ENCODE data around the gene GCC2. TPM values are rescaled to one million over a fixed set of nuclear protein-coding genes. Genes with fewer than 3 reads are reported as not detected.

The GCC2 gene
- total RNA-seq, 1 experiment from 2014 or later, result 28.2 TPM

DNA sequence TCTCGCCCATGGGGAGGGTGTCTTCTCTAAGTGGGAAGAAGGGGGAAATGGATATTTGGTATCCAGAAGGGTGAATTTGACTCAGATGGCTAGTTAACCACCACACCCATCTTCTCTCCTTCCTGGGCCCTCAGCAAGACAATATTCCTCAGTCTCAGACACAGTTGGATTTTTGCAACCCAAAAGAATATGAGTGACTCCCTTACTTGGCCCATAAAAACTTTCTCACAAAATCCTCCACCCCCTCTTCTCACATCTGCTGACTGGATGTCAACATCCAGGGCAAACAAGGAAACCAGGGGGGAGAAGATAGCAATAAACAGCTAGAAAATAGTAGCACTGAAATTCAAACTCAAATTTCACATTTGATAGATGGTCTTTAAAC, 35.3 kb upstream of the GCC2 start:
- no peaks in the 10 kb centered on the region for H3K9me2 ChIP-seq (ENCODE audit: insufficient read depth)
- no peaks in the 10 kb centered on the region for H4K20me1 ChIP-seq (ENCODE audit: insufficient read depth)
- H3K79me2 ChIP-seq (ENCODE audit: insufficient read depth, low read length), result no peaks in the 10 kb centered on the region
- no peak overlapping the region for H3K4me3 ChIP-seq (replicated peaks in 1 of 2; ENCODE audit: low read depth in 1 of 2, low read length in 2 of 2)
- no TSS peak for BruUV-seq (replicated peaks)
- no peaks in the 10 kb centered on the region for H3K27me3 ChIP-seq (ENCODE audit: insufficient read depth, low read length)
- no peaks in the 10 kb centered on the region for H3K36me3 ChIP-seq (ENCODE audit: control insufficient read depth in 1 of 2, insufficient read depth in 2 of 2, low read length in 2 of 2)
- TF ChIP-seq SP1 (IDR thresholded peaks at IDR 0.05; ENCODE audit: low read depth) (no peak), FOSL1 (IDR thresholded peaks at IDR 0.05; ENCODE audit: low read depth) (no peak)
- POLR2A ChIA-PET, result no interaction called here
- ATAC-seq (no peak), DNase-seq (ENCODE audit: low read depth, low spot score) (no peak)
- no peak overlapping the region; the same call in 1 of the 2 replicates for H3K4me2 ChIP-seq (ENCODE audit: low read length)
- RAD21 ChIA-PET (ENCODE audit: low non-redundant PET in 1 of 2, low total read pairs in 2 of 2, uncharacterized antibody in 2 of 2, unreplicated experiment in 2 of 2), result no interaction called here
- no peak overlapping the region for H2AFZ ChIP-seq (ENCODE audit: low read depth, low read length, poor library complexity, severe bottlenecking)
- no peak overlapping the region for H3K9ac ChIP-seq (ENCODE audit: low read length)
- CTCF ChIA-PET, result no interaction called here
- H3K27ac ChIP-seq (ENCODE audit: low read depth, low read length), result no peak overlapping the region
- H3K4me1 ChIP-seq (ENCODE audit: control insufficient read depth in 1 of 2, insufficient read depth in 2 of 2, low read length in 2 of 2), result peaks cover 0 to 12% of the 10 kb centered on the region in 2 experiments; a peak in 3 of 4 replicates
- H3K9me3 ChIP-seq (ENCODE audit: control insufficient read depth in 1 of 2, insufficient read depth in 1 of 2, low read depth in 1 of 2, low read length in 2 of 2), result no peaks in the 10 kb centered on the region
- intact Hi-C loops (cut with micrococcal nuclease), result no loop called here

DNA sequence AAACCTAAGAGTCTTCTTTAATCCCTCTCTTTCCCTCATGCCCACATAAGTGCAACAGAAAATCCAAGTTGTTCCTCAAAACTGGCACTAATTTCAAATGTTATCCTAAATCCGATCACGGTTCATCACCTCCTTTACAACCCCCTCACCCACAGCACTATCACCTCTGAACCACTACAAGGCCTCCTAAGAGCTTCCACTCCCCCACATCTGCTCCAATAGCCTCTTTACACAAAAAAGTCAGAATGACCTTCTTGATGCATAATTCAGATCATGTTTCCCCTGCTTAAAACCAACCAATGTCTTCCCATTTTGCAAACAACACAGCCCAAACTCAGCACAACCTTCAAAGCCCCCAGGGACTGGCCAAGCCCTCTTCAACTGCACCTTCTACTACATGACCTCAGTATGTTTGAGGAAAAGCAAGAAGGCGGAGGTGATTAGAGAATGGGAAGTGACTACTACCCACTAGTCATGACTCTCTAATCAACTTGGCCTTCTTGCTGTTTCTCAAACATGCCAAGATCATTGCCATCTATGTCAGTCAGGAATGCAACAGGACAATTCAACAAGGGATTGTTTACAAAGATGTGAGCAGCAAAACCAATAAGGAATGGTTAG, 34.6 kb upstream of the GCC2 start:
- Histone ChIP-seq H2AFZ (ENCODE audit: low read depth, low read length, poor library complexity, severe bottlenecking) (no peak overlapping the region), H3K4me3 (replicated peaks in 1 of 2; ENCODE audit: low read depth in 1 of 2, low read length in 2 of 2) (no peak overlapping the region), H3K79me2 (ENCODE audit: insufficient read depth, low read length) (no peaks in the 10 kb centered on the region), H3K36me3 (ENCODE audit: control insufficient read depth in 1 of 2, insufficient read depth in 2 of 2, low read length in 2 of 2) (no peaks in the 10 kb centered on the region), H4K20me1 (ENCODE audit: insufficient read depth) (no peaks in the 10 kb centered on the region), H3K4me1 (ENCODE audit: control insufficient read depth in 1 of 2, insufficient read depth in 2 of 2, low read length in 2 of 2) (peaks cover 0 to 12% of the 10 kb centered on the region in 2 experiments; a peak in 3 of 4 replicates), H3K9me2 (ENCODE audit: insufficient read depth) (no peaks in the 10 kb centered on the region), H3K27me3 (ENCODE audit: insufficient read depth, low read length) (no peaks in the 10 kb centered on the region), H3K9me3 (ENCODE audit: control insufficient read depth in 1 of 2, insufficient read depth in 1 of 2, low read depth in 1 of 2, low read length in 2 of 2) (no peaks in the 10 kb centered on the region), H3K9ac (ENCODE audit: low read length) (no peak overlapping the region), H3K4me2 (ENCODE audit: low read length) (no peak overlapping the region), H3K27ac (ENCODE audit: low read depth, low read length) (no peak overlapping the region)
- BruUV-seq (replicated peaks), result no TSS peak
- intact Hi-C loops (cut with micrococcal nuclease), result no loop called here
- RAD21 ChIA-PET (ENCODE audit: low non-redundant PET in 1 of 2, low total read pairs in 2 of 2, uncharacterized antibody in 2 of 2, unreplicated experiment in 2 of 2), result no interaction called here
- CTCF ChIA-PET, result no interaction called here
- no peak for ATAC-seq
- DNase-seq (ENCODE audit: low read depth, low spot score), result no peak
- TF ChIP-seq YY1 (IDR thresholded peaks at IDR 0.05; ENCODE audit: extremely low read depth, insufficient replicate concordance, low read depth, low read length) (no peak), ZFX (IDR thresholded peaks at IDR 0.05) (no peak), SP1 (IDR thresholded peaks at IDR 0.05; ENCODE audit: low read depth) (no peak), ELF1 (IDR thresholded peaks at IDR 0.05; ENCODE audit: borderline replicate concordance, low read depth) (no peak), RAD21 (IDR thresholded peaks at IDR 0.05; ENCODE audit: low read depth) (no peak), CBX3 (IDR thresholded peaks at IDR 0.05; ENCODE audit: low read depth) (no peak), JUND (IDR thresholded peaks at IDR 0.05) (no peak), EGR1 (IDR thresholded peaks at IDR 0.05; ENCODE audit: low read depth) (no peak)
- TF ChIP-seq, protein P1, sequence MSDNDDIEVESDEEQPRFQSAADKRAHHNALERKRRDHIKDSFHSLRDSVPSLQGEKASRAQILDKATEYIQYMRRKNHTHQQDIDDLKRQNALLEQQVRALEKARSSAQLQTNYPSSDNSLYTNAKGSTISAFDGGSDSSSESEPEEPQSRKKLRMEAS (IDR thresholded peaks at IDR 0.05), result no peak
- POLR2A ChIA-PET, result no interaction called here
